GM13976 (cell line): ENCODE measurements around the gene HOXD4.

Experiments
- DNase-seq: peaks from one replicate; pipeline ENCODE4 v3.0.0; 2012; ENCODE audit warnings: low spot score
- CTCF ChIP-seq: IDR thresholded peaks from 2 replicates; pipeline ENCODE4 v1.5.1; 2012; ENCODE audit warnings: borderline replicate concordance, mild to moderate bottlenecking; ENCODE audit not compliant: insufficient read depth; ENCODE audit errors: extremely low read depth, missing control alignments, control extremely low read depth
- in situ Hi-C: fragments of 300-500 bp; cut with MboI; formaldehyde crosslinking; loops from one replicate; pipeline ENCODE4 v1.12.0; 2022; ENCODE audit warnings: low sequenced_read_pairs, mixed read lengths, inconsistent platforms; ENCODE audit not compliant: unreplicated experiment

The HOXD4 gene

GRCh38 chr2:176177580-176178037 lies 26.3 kb downstream of the HOXD4 start:
- no peak for DNase-seq

GRCh38 chr2:176178038-176178756 lies 26.8 kb downstream of the HOXD4 start:
- TF ChIP-seq CTCF, result no peak
- in situ Hi-C loops, result no loop called here
- DNase-seq, result no peak

More at GRCh38 chr2:176177580-176178037, 26.3 kb downstream of the HOXD4 start:
- in situ Hi-C loops, result no loop called here
- TF ChIP-seq CTCF, result no peak

GRCh38 chr2:176178757-176179295 lies 27.5 kb downstream of the HOXD4 start:
- no peak for DNase-seq
- no peak for TF ChIP-seq CTCF
- in situ Hi-C loops, result no loop called here

GRCh38 chr2:176181551-176181950 lies 30.2 kb downstream of the HOXD4 start:
- in situ Hi-C loops, result no loop called here
- no peak for TF ChIP-seq CTCF
- no peak for DNase-seq

- in situ Hi-C loops, result no loop called here
- DNase-seq, result no peak
- TF ChIP-seq CTCF, result no peak
These were observed 31.3 kb downstream of the HOXD4 start for GRCh38 chr2:176182671-176183070.

- TF ChIP-seq CTCF, result no peak
- in situ Hi-C loops, result no loop called here
- DNase-seq, result no peak
These were observed 33.4 kb downstream of the HOXD4 start for GRCh38 chr2:176184749-176185148.
